Uterine smooth muscle cell (primary cell): Measurements from ENCODE around the gene RBM33. TPM values are rescaled to one million over a fixed set of nuclear protein-coding genes. Genes with fewer than 3 reads are reported as not detected.

Experiments
- total RNA-seq: library from RNA; depleted of rRNA; stranded (reverse); fragments of >200 nt; gene quantifications from 2 replicates; pipeline ENCODE4 v1.2.3, GENCODE V29; 2014

RBM33 gene, protein sequence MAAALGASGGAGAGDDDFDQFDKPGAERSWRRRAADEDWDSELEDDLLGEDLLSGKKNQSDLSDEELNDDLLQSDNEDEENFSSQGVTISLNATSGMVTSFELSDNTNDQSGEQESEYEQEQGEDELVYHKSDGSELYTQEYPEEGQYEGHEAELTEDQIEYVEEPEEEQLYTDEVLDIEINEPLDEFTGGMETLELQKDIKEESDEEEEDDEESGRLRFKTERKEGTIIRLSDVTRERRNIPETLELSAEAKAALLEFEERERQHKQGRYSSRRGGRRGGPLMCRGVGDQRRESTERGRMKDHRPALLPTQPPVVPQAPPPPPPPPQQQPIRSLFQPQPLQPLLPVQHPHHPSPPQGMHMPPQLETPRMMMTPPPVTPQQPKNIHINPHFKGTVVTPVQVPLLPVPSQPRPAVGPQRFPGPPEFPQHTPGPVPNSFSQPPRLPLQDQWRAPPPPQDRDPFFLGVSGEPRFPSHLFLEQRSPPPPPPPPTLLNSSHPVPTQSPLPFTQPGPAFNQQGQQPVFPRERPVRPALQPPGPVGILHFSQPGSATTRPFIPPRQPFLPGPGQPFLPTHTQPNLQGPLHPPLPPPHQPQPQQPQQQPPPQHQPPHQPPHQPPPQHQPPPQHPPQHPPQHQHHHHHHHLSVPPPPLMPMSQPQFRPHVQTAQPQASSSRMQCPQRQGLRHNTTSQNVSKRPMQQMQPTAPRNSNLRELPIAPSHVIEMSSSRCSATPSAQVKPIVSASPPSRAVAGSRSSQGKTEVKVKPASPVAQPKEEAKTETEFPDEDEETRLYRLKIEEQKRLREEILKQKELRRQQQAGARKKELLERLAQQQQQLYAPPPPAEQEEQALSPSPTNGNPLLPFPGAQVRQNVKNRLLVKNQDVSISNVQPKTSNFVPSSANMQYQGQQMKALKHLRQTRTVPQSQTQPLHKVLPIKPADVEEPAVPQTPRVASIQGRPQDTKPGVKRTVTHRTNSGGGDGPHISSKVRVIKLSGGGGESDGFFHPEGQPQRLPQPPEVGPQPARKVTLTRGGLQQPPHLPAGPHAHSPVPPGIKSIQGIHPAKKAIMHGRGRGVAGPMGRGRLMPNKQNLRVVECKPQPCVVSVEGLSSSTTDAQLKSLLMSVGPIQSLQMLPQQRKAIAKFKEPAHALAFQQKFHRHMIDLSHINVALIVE
- 29.0 and 32.6 TPM in 2 replicates for total RNA-seq

DNA sequence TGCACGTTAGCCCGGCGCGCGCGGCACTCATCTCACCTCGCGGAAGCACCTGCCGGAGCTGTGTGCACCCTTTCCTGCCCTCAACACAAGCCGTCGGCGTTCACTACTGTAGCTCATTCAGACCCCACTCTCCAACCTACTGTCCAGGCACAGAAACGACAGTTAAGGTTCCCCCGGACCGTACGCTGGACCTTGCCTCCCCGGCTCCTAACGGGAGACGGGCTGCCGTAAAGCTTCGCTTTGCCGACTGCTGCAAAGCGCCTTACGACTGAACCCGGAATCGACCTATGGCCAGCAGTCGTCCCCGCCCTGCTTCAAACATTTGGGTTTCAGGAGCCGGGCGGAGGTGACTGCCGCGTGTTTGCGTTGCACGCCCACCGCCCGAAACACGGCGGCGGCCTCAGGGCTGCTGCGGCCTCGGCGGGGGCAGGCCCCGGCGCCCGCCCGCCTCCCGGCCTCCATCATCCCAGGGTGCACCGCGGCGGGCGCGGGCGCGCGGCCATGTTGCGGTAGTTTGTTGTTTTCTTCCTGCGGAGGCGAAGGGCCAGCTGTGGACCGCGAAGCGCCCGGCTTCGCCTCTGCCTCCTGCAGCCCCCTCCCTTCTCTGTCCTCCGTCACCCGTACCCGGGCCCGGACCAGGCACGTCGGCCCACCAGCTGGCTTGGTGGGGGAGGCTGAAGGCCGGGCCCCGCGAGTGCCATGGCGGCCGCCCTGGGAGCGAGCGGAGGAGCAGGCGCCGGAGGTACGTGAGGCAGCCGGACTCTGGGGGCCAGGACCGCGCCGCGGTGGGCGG is at the start of gene RBM33:
Gene RBM33, plus strand, starts transcription at position 484 of the 793 bp plus-strand sequence. Its CDS starts 216 bp downstream, at position 700.

DNA sequence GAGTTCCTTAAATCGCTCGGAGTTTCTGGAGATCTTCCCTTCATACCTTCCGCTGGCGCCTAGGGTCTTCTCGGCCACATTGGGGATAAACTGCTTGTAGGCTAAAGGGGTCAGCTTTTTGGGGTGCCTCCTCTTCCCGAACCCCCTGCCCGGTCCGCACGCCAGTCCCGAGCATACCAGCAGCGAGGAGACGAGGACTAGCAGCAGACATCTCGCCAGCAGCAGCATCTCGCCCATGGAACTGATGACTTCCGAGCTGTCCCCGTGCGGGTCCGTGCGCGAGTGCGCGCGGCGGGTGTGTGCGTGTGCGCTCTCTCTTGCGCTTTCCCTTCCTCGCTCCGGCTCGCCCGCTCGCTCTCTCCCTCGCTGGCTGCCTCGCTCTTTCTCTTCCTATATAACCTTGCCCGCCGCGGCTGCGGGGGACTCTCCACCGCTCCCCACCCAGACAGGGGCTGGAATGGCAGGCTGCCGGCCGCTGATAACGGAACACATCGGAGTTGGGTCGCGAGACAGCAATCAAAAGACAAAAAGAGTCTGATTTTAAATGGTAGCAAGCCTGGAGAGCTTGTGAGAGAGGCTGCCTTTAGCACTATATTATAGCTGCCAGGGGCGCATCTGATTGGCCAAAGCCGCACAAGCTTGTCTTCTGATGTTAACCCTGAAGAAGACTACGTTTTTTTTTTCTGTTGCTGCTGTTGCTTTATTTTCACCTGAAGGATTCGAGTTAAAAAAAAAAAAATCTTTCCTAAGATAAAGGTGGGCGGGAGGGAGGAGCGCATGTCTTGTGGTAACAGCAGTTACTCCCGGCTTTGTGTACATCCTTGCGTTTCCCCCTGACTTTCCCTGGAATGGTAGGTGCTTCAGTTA is 167.7 kb downstream of the RBM33 start, which contains the start of gene SHH:
Gene SHH, minus strand, starts transcription at position 569 of the 867 bp plus-strand sequence. Its CDS starts 341 bp downstream, at position 228.

Other genes with a start within 250 kb of the RBM33 start
- not detected in 2 replicates for gene EN2, start 186.5 kb upstream of the RBM33 start, total RNA-seq
- not detected in 2 replicates for gene CNPY1, start 98.1 kb upstream of the RBM33 start, total RNA-seq
- gene SHH, start 167.8 kb downstream of the RBM33 start, total RNA-seq: not detected in 2 replicates